Bronchial epithelial cell (primary cell): ENCODE data around the gene MACROH2A1. TPM values are rescaled to one million over a fixed set of nuclear protein-coding genes. Genes with fewer than 3 reads are reported as not detected.

ENCODE experiments used
- DNase-seq: peaks from one replicate; pipeline ENCODE4 v3.0.0-alpha.2; 2010; ENCODE audit warnings: low read depth
- FAIRE-seq: peaks from 2 replicates; lab custom pipeline; 2011; peaks lifted over from hg19 to GRCh38; lab: Jason Lieb, UNC
- H3K27me3 ChIP-seq: 2 replicates; pipeline ENCODE4 v1.5.1; 2011; ENCODE audit warnings: low read length; ENCODE audit not compliant: control insufficient read depth, insufficient read depth
- H3K36me3 ChIP-seq: 2 replicates; pipeline ENCODE4 v1.5.1; 2011; ENCODE audit warnings: low read length; ENCODE audit not compliant: control insufficient read depth, insufficient read depth
- H3K4me3 ChIP-seq: 2 replicates; pipeline ENCODE4 v1.5.1; 2011; ENCODE audit warnings: mild to moderate bottlenecking, low read depth, low read length, control low read depth
- CTCF ChIP-seq: IDR thresholded peaks from 2 replicates; pipeline ENCODE4 v1.5.1; 2011; ENCODE audit warnings: mild to moderate bottlenecking, moderate library complexity, low read length, control low read depth, inconsistent platforms; ENCODE audit not compliant: insufficient read depth, severe bottlenecking
- total RNA-seq: library from RNA; depleted of rRNA; stranded (reverse); fragments of >200 nt; gene quantifications from 2 replicates; pipeline ENCODE4 v1.2.1, GENCODE V29; 2014

MACROH2A1 gene
- total RNA-seq, 1 donor from 2014 or later: 257 TPM

- H3K36me3 ChIP-seq: no peaks in the 10 kb centered on the region
- no peak for DNase-seq
- no peak for FAIRE-seq
- TF ChIP-seq CTCF: no peak
- no peak overlapping the region for H3K4me3 ChIP-seq
- peaks cover 7% of the 10 kb centered on the region for H3K27me3 ChIP-seq
Measured at GRCh38 chr5:135433681-135434426, 34.8 kb upstream of the MACROH2A1 start.

- FAIRE-seq: no peak
- H3K27me3 ChIP-seq: peaks cover 7% of the 10 kb centered on the region
- H3K36me3 ChIP-seq: no peaks in the 10 kb centered on the region
- H3K4me3 ChIP-seq: no peak overlapping the region
- no peak for DNase-seq
- no peak for TF ChIP-seq CTCF
Measured at GRCh38 chr5:135432113-135432512, 33.1 kb upstream of the MACROH2A1 start.

- Histone ChIP-seq H3K36me3 (no peaks in the 10 kb centered on the region), H3K27me3 (peaks cover 1% of the 10 kb centered on the region), H3K4me3 (no peak overlapping the region)
- no peak for FAIRE-seq
- DNase-seq: no peak
- no peak for TF ChIP-seq CTCF
Measured at GRCh38 chr5:135430135-135430437, 31.1 kb upstream of the MACROH2A1 start.

GRCh38 chr5:135429301-135430134 lies 30.5 kb upstream of the MACROH2A1 start:
- TF ChIP-seq CTCF: no peak
- no peak for FAIRE-seq
- no peak for DNase-seq
- peaks cover 1% of the 10 kb centered on the region for H3K27me3 ChIP-seq
- no peak overlapping the region for H3K4me3 ChIP-seq
- no peaks in the 10 kb centered on the region for H3K36me3 ChIP-seq

- Histone ChIP-seq H3K27me3 (peaks cover 1% of the 10 kb centered on the region), H3K4me3 (no peak overlapping the region), H3K36me3 (no peaks in the 10 kb centered on the region)
- FAIRE-seq: no peak
- DNase-seq: no peak
- TF ChIP-seq CTCF: no peak
Measured at GRCh38 chr5:135428586-135428985, 29.6 kb upstream of the MACROH2A1 start.
